ENCODE results near the gene ZNF853.
"Not testable (repeated sequence)": the region's sequence is repeated elsewhere in the genome, so short reads cannot be mapped to it uniquely, and the experiment has no call there.

ZNF853 gene

DNA sequence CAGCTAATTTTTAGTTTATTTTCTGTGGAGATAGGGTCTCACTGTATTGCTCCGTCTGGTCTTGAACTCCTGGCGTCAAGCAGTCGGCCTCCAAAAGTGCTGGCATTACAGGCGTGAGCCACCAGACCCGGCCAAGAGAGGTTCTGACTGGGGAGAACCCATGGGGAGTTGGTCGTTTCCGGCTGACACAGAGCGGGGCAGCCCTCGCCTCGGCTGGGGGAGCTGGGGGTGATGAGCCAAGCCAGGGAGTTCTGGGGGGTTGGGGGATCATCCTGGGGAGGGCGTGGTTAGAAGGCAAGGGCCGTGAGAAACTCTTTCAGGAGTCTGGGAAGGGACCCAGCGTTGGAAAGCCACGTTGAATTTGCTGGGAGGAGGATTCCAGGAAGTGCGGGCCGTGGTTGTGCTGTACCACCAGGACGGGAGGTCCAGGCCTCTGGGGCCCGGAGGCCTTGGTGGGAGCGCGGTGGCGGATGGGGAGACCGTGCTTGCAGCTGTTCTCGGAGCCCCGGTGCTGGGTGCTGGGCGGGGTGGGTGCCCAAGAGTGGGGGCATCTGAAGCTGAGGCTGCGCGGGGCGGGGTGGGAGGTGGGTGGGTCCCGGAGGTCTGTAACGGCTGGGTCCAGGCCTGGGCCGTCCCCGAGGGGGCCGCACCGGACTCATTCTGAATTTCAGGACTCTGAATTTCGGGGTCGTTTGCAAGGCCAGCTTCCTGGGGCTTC, 8.4 kb upstream of the ZNF853 start:
- DNase-seq: no peak

DNA sequence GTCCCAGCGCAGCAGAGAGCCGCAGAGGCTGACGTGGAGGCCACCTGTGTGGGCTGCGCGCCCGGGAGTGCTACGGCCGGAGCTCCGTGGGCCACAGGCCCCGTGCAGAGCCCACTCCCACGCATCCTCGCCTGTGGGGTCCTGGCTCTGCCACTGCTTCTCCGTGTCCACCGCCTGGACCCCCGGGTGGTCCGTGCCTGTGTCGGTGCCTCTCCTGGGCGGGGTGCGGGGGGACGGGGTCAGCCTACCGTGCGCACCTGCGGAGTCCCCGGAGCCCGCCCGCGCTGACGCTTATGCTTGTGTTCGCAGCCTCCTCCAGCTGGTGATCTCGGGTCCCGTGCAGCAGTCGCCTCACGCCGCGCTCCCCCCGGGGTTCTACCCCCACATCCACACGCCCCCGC, 7.8 kb upstream of the ZNF853 start:
- no peak for DNase-seq

DNA sequence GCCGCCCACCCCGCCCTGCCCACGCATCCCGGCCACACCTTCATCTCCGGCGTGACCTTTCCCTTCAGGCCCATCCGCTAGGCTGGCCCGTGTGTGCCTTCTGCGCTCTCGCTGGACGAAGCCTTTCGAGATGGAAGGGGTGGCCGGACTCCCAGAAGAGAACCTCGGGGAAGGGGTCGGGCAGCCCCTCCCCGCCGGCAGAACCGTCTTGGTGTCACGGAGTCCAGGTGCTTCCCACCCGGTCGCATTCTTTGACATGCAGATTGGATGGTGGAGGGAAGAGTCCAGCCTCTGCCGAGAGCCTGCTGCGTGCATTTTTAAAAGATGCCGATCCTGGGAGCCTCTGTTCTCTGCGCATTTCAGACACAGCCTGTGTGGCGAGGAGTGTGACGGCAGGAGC, 7.3 kb upstream of the ZNF853 start:
- DNase-seq: no peak

DNA sequence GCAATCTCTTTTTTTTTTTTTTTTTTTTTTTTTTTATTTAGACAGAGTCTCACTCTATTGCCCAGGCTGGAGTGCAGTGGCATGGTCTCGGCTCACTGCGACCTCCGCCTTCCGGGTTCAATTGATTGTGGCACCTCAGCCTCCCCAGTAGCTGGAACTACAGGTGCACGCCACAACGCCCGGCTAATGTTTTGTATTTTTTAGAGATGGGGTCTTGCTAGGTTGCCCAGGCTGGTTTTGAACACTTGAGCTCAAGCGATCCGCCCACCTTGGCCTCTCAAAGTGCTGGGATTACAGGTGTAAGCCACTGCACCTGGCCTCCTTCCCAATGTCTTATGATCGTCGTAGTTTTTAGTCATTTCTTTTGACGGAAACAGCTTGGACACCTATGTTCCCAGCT, 6.6 kb upstream of the ZNF853 start:
- DNase-seq: no peak

GRCh38 chr7:6612819-6613218, 2.6 kb upstream of the ZNF853 start:
- DNase-seq: no peak

DNA sequence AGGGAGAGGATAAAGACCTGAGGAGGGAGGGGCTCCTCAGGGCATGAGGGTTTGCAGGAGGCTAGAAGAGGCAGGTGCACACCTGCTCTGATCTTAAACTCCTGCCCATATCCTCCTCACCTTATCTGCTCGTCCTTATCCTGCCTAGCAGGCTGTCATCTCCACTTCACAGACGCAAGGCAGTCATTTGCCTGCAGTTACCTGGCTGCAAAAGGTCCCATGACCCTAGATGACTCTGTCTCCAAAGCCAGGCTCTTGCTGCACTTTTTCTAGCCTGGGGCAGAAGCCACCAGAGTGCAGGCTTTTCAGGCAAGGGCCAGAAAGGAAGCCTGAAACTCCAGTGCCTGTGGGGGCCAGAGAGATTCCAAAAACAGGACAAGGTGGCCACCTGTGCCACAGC, 1.7 kb upstream of the ZNF853 start:
- no peak for DNase-seq

GRCh38 chr7:6615723-6616555, 529 bp downstream of the ZNF853 start:
- no peak for DNase-seq

GRCh38 chr7:6616854-6617643, 1.6 kb downstream of the ZNF853 start:
- no peak for DNase-seq

DNA sequence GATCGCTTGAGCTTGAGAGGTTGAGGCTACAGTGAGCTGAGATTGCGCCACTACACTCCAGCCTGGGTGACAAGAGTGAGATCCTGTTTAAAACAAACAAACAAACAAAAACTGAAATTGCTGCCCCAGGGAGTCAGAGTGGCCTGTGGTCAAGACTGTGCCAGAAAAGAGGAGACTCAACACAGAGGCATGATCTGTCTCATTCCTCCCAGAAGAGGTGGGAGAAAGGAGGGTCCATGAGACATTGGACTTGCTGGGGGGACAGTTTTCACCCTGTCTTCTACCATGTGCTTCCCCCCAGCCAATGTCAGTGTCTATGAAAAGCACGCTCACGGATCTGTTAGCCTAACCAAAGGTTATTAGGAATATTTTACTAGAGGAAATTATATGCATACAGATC, 3.2 kb downstream of the ZNF853 start:
- DNase-seq: no peak

GRCh38 chr7:6619961-6620360, 4.6 kb downstream of the ZNF853 start:
- no peak for DNase-seq

DNA sequence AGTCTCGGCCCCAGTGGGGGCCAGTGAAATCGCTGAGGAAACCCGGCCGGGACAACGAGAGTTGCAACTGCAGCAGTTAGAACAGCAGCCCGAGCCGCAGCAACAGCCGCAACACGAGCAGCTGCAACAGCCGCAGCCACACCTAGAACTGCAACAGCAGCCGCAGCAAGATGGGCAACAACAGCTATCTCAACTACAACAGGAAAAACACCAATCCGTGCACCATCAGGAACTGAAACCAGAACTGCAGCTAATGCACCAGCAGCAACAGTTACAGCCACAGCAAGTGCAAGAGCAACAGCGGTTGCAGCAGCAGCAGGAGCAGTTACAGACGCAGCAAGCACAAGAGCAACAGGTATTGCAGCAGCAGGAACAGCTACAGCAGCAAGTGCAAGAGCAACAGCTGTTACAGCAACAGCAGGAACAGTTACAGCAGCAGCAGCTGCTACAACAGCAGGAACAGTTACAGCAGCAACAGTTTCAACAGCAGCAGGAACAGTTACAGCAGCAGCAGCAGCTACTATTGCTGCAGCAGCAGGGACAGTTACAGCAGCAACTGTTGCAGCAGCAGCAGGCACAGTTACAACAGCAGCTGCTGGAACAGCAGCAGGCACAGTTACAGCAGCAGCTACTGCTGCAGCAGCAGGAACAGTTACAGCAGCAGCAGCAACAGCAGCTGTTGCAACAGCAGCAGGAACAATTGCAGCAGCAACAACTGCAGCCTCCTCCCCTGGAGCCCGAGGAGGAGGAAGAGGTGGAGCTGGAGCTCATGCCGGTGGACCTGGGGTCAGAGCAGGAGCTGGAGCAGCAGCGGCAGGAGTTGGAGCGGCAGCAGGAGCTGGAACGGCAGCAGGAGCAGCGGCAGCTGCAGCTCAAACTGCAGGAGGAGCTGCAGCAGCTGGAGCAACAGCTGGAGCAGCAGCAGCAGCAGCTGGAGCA, 6.1 kb downstream of the ZNF853 start:
- no peak for DNase-seq

DNA sequence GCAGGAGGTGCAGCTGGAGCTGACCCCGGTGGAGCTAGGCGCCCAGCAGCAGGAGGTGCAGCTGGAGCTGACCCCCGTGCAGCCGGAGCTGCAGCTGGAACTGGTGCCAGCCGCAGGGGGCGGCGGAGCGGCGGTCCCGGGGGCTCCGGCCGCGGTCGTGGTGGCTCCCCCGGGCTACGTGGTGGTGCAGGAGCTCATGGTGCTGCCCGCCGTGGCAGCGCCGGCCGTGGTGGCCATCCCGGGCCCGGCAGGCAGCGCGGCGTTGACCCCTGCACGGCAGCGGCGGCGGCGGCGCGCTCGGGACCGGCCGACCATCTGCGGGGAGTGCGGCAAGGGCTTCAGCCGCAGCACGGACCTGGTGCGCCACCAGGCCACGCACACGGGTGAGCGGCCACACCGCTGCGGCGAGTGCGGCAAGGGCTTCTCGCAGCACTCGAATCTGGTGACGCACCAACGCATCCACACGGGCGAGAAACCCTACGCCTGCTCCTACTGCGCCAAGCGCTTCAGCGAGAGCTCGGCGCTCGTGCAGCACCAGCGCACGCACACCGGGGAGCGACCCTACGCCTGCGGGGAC, 6.8 kb downstream of the ZNF853 start:
- DNase-seq: no peak

DNA sequence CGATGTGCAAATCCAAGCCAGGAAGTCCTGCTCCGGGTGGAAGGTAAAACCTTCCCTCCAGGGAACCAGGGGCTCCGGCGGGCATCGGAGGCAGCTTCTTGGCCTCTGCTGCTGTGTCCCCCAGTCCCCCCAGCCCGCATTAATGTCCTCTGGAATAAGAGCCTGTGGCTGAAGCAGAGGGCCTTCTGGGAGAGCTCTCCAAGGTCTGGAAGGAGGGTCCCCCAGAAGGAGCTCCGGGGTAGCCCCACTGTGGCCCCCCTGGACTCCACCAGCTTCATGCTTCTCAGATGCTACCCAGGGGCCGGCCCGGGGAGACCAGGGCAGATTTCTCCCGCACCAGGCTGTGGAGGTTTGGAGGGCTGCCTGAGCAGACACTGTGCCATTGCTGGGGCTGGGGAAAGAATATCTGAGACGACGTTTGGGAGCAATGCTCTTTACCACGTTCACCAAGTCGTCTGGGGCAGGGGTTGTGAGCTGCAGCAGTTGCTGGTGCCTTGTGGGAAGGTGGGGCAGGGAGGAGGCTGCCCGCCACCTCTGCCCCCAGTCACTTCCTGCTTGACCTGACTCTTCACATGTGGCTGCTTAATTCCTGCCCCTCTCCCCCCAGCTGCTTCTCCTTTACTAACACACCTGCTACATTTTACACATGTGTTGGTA, 8.3 kb downstream of the ZNF853 start:
- peak; percentile 39 for DNase-seq

DNA sequence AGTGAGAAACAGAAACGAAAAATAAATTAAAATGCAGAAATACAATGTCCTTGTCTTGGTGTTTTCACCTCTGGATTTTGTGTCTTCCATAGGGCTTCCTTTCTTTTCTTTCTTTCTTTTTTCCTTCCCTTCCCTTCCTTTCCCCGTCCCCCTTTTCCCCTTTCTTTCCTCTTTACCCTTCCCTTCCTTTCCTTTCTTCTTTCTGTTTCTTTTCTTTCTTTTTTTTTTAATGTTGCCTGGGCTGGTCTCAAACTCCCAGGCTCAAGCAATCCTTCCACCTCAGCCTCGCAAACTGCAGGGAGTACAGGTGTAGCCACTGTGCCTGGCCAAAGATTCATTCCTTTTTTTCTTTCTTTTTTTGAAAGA, 8.8 kb downstream of the ZNF853 start:
- no peak for DNase-seq

- no peak for DNase-seq
Observed at GRCh38 chr7:6628045-6628444, 12.6 kb downstream of the ZNF853 start.

DNA sequence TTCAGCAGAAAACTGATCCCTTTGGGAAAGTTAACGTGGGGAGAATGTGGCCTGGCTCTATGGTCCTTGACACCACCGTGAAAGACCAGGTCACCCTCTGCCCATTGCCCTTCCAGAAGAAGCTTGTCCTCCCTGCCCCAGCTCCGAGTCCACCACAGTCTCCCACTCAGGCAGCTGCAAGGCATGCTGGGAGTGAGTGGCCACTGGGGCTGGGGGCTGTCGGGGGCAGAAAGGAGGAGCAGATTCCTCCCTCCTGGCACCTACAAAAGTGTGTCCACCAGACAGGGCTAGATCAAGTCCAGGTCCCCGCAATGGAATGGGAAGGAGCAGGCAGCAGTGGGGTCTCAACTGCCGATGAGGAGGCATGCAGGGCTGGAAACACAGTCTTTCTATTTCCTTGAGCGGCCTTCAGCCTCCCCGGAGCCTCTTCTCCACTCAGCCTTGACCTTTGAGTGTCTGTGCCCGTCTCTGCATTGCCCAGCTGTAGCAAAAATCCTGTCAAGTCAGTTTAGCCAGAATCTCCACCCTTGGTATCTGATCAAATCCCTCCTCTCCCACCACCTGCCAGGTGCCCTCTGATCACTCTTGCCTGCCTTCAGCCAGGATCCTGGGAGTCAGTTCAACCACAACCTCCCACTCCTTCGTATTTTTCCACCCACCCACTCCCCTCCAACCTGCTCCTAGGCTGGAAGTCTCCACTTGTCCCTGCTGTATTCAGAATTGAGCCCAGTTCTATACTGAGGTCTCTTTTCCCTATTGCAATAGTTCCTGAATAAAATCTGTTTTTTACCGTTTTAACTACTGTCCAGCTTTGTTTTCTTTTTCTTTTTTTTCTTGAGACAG, 14.8 kb downstream of the ZNF853 start:
- no peak for DNase-seq

DNA sequence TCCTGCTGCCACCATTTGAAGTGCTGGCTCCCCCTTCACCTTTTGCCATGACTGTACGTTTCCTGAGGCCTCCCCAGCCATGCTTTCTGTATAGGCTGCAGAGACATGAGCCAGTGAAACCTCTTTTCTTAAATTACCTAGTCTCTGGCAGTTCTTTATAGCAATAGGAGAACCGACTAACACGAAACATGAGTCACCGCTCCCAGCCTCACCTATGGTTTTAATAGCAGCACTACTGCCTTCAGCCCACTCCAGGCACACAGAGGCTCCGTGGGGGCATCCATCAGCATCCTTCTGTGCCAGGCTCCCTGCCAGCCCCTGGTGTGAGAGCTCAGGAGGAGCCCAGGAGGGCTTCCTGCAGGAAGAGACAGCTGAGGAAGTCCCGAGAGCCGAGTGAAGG, 16.2 kb downstream of the ZNF853 start:
- no peak for DNase-seq

GRCh38 chr7:6634021-6634420, 18.6 kb downstream of the ZNF853 start:
- DNase-seq: no peak

- DNase-seq: not testable (repeated sequence)
Observed at GRCh38 chr7:6634971-6635370, 19.6 kb downstream of the ZNF853 start.

- DNase-seq: peak; percentile 55
Observed at GRCh38 chr7:6636741-6637543, 21.5 kb downstream of the ZNF853 start, which contains the start of gene ZNF316. TSS of gene ZNF316 (plus strand) at chr7:6637318. CDS start at chr7:6642410, 5,092 bp downstream.

Measured in activated gamma-delta T cell treated with Interleukin-2 at 50 U/mL for 16 hours (primary cell).